ENCODE data around the gene SAMD7.

Gene SAMD7

DNA sequence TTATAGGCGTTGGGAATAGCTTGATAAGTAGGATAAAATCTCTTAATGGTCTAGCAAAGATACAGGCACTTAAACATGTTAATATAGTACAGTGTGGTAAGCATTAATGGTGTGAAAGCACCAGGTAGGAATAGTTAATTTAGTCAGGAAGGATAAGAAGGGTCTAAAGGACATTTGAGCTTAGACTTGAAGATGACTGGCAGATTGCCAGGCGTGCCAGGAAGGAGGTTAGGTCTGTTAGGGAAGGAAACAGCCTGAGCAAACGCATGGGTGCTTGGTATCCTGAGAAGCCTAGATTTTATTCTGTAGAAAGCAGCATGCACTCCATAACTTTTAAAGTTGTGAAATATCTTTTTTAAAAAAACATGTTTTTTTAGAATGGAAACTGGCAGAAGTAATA is 72.9 kb downstream of the SAMD7 start:
- TF ChIP-seq NFIC (IDR thresholded peaks at IDR 0.05) (0 out of 2 replicates have a peak, but pooled peaks have one; percentile 23), FOXM1 (IDR thresholded peaks at IDR 0.05; ENCODE audit: borderline replicate concordance, low read depth) (no peak), ZBTB7A (IDR thresholded peaks at IDR 0.05; ENCODE audit: low read depth) (no peak), EGR1 (IDR thresholded peaks at IDR 0.05) (no peak)
